OCI-LY7 (cell line): ENCODE results near the gene ABCB9. TPM values are rescaled to one million over a fixed set of nuclear protein-coding genes. Genes with fewer than 3 reads are reported as not detected.

Experiments
- microRNA-seq: library from miRNA; unstranded; fragments of <30 nt; microRNA quantifications from one replicate; pipeline ENCODE4 v1.2.0, GENCODE V29; 2022; ENCODE audit warnings: borderline replicate concordance
- small RNA-seq: library from RNA; depleted of rRNA; stranded (forward); fragments of <200 nt; gene quantifications from one replicate; pipeline ENCODE3, GENCODE V24; 2014
- total RNA-seq, 2 experiments: library from RNA; depleted of rRNA in 1 of 2; stranded (reverse); fragments of >200 nt in 1 of 2; shearing (Covaris generic) in 1 of 2; gene quantifications; 2 replicates each; pipeline ENCODE4 v1.2.3, GENCODE V29; 2014 to 2022

Gene ABCB9
- total RNA-seq, 2 experiments from 2014 or later: 4.0 to 7.9 TPM

Small RNAs within 50 kb of the gene (microRNA-seq; reads per million reads assigned to microRNA genes)
- not detected for gene MIR4304

Small RNAs within 50 kb of the gene (small RNA-seq; reads per million reads assigned to genes)
- gene ARL6IP4 (not detected), gene MIR4304 (not detected)

Other genes starting within 250 kb of the ABCB9 start
- gene HCAR3, start 249.7 kb downstream of the ABCB9 start, total RNA-seq (2014; rRNA removed; shearing (Covaris generic)): not detected in 2 replicates
- not detected in 2 replicates for gene HCAR3, start 249.7 kb downstream of the ABCB9 start, total RNA-seq (2022)
- gene HCAR1, start 235.6 kb downstream of the ABCB9 start, total RNA-seq (2014; rRNA removed; shearing (Covaris generic)): 0.06 TPM in 1 of 2 replicates, not detected in the other
- gene HCAR1, start 235.6 kb downstream of the ABCB9 start, total RNA-seq (2022): 0.07 TPM in 1 of 2 replicates, not detected in the other
- gene DENR, start 213.6 kb downstream of the ABCB9 start, total RNA-seq (2014; rRNA removed; shearing (Covaris generic)): 42.4 and 51.4 TPM in 2 replicates
- gene DENR, start 213.6 kb downstream of the ABCB9 start, total RNA-seq (2022): 77.4 and 81.8 TPM in 2 replicates
- gene CCDC62, start 191.9 kb downstream of the ABCB9 start, total RNA-seq (2014; rRNA removed; shearing (Covaris generic)): 1.6 and 1.8 TPM in 2 replicates
- gene CCDC62, start 191.9 kb downstream of the ABCB9 start, total RNA-seq (2022): 1.2 and 1.5 TPM in 2 replicates
- gene HIP1R, start 131.0 kb downstream of the ABCB9 start, total RNA-seq (2014; rRNA removed; shearing (Covaris generic)): 59.6 and 66.4 TPM in 2 replicates
- gene HIP1R, start 131.0 kb downstream of the ABCB9 start, total RNA-seq (2022): 56.5 and 70.2 TPM in 2 replicates
- gene VPS37B, start 70.3 kb downstream of the ABCB9 start, total RNA-seq (2014; rRNA removed; shearing (Covaris generic)): 1.5 and 2.5 TPM in 2 replicates
- 1.7 and 1.8 TPM in 2 replicates for gene VPS37B, start 70.3 kb downstream of the ABCB9 start, total RNA-seq (2022)
- gene OGFOD2, start 8.8 kb upstream of the ABCB9 start, total RNA-seq (2014; rRNA removed; shearing (Covaris generic)): 13.1 and 17.8 TPM in 2 replicates
- 25.0 and 25.8 TPM in 2 replicates for gene OGFOD2, start 8.8 kb upstream of the ABCB9 start, total RNA-seq (2022)
- 263 and 329 TPM in 2 replicates for gene ARL6IP4, start 14.2 kb upstream of the ABCB9 start, total RNA-seq (2014; rRNA removed; shearing (Covaris generic))
- gene ARL6IP4, start 14.2 kb upstream of the ABCB9 start, total RNA-seq (2022): 213 and 228 TPM in 2 replicates
- gene PITPNM2, start 184.6 kb upstream of the ABCB9 start, total RNA-seq (2014; rRNA removed; shearing (Covaris generic)): 0.13 and 0.73 TPM in 2 replicates
- 0.42 and 0.77 TPM in 2 replicates for gene PITPNM2, start 184.6 kb upstream of the ABCB9 start, total RNA-seq (2022)